ENCODE data around the gene GATD1. TPM values are rescaled to one million over a fixed set of nuclear protein-coding genes. Genes with fewer than 3 reads are reported as not detected.

Gene GATD1
- total RNA-seq, 1 donor from 2014 or later, result 19.3 TPM

Other genes starting within 250 kb of the GATD1 start
- gene HRAS, start 241.9 kb downstream of the GATD1 start, total RNA-seq, result 43.7 and 50.6 TPM in 2 replicates
- gene LRRC56, start 240.0 kb downstream of the GATD1 start, total RNA-seq, result 0.26 and 0.51 TPM in 2 replicates
- gene LMNTD2, start 216.7 kb downstream of the GATD1 start, total RNA-seq, result 0.90 and 2.0 TPM in 2 replicates
- gene RASSF7, start 216.5 kb downstream of the GATD1 start, total RNA-seq, result 13.9 and 17.4 TPM in 2 replicates
- 16.8 and 23.8 TPM in 2 replicates for gene PHRF1, start 201.0 kb downstream of the GATD1 start, total RNA-seq
- gene IRF7, start 161.5 kb downstream of the GATD1 start, total RNA-seq, result 6.7 and 16.2 TPM in 2 replicates
- not detected in 2 replicates for gene CDHR5, start 152.5 kb downstream of the GATD1 start, total RNA-seq
- gene SCT, start 150.3 kb downstream of the GATD1 start, total RNA-seq, result not detected in 2 replicates
- under 0.01 TPM in 1 of 2 replicates, not detected in the other for gene DRD4, start 140.2 kb downstream of the GATD1 start, total RNA-seq
- gene DEAF1, start 82.3 kb downstream of the GATD1 start, total RNA-seq, result 30.9 and 37.6 TPM in 2 replicates
- gene TMEM80, start 81.7 kb downstream of the GATD1 start, total RNA-seq, result 7.6 and 15.3 TPM in 2 replicates
- gene EPS8L2, start 71.3 kb downstream of the GATD1 start, total RNA-seq, result 2.7 and 3.0 TPM in 2 replicates
- gene TALDO1, start 30.0 kb downstream of the GATD1 start, total RNA-seq, result 112 and 113 TPM in 2 replicates
- gene CEND1, start 12.6 kb upstream of the GATD1 start, total RNA-seq, result under 0.01 and 0.13 TPM in 2 replicates
- 4.0 and 7.7 TPM in 2 replicates for gene SLC25A22, start 20.8 kb upstream of the GATD1 start, total RNA-seq
- 4.5 and 4.9 TPM in 2 replicates for gene PIDD1, start 27.7 kb upstream of the GATD1 start, total RNA-seq
- gene RPLP2, start 32.5 kb upstream of the GATD1 start, total RNA-seq, result 253 and 338 TPM in 2 replicates
- gene PNPLA2, start 41.4 kb upstream of the GATD1 start, total RNA-seq, result 29.5 and 63.3 TPM in 2 replicates
- gene CRACR2B, start 50.4 kb upstream of the GATD1 start, total RNA-seq, result 12.1 and 16.9 TPM in 2 replicates
- 498 and 1,021 TPM in 2 replicates for gene CD151, start 55.5 kb upstream of the GATD1 start, total RNA-seq
- 200 and 256 TPM in 2 replicates for gene POLR2L, start 65.0 kb upstream of the GATD1 start, total RNA-seq
- gene TSPAN4, start 65.4 kb upstream of the GATD1 start, total RNA-seq, result 73.4 and 118 TPM in 2 replicates
- gene CHID1, start 133.3 kb upstream of the GATD1 start, total RNA-seq, result 29.5 and 39.8 TPM in 2 replicates
- gene AP2A2, start 148.4 kb upstream of the GATD1 start, total RNA-seq, result 25.9 and 37.6 TPM in 2 replicates